Esophagus squamous epithelium (tissue), 5 donors: ENCODE measurements around the gene RIPK1. TPM values are rescaled to one million over a fixed set of nuclear protein-coding genes. Genes with fewer than 3 reads are reported as not detected.
"Not testable (repeated sequence)": the region's sequence is repeated elsewhere in the genome, so short reads cannot be mapped to it uniquely, and the experiment has no call there.

Source experiments
- DNase-seq: peaks from one replicate; lab custom pipeline; 2025; lab: John Stamatoyannopoulos, UW
- H3K27ac ChIP-seq, 4 donors: fragments of 200-600 bp; sonication (generic); one replicate each; pipeline ENCODE4 v1.5.1; 2016 to 2019; ENCODE audit warnings: mild to moderate bottlenecking in 1 of 4
- H3K27me3 ChIP-seq, 4 donors: fragments of 200-600 bp; sonication (generic); 1 replicate in 3 of 4; 2 replicates in 1 of 4; pipeline versions ENCODE4 v1.5.1 to v1.6.0; 2017 to 2021; ENCODE audit warnings: antibody characterized with exemption in 1 of 4
- H3K36me3 ChIP-seq, 3 donors: fragments of 200-600 bp; sonication (generic); one replicate each; pipeline ENCODE4 v1.5.1; 2016 to 2019
- H3K4me1 ChIP-seq, 3 donors: fragments of 200-600 bp; sonication (generic); one replicate each; pipeline ENCODE4 v1.5.1; 2017 to 2019
- H3K4me3 ChIP-seq, 4 donors: fragments of 200-600 bp; sonication (generic); 1 replicate in 3 of 4; 2 replicates in 1 of 4; pipeline ENCODE4 v1.5.1; 2016 to 2019; ENCODE audit warnings: mild to moderate bottlenecking in 2 of 4, moderate library complexity in 1 of 4
- H3K9me3 ChIP-seq, 3 donors: fragments of 200-600 bp; sonication (generic); one replicate each; pipeline ENCODE4 v1.5.1; 2016 to 2019
- POLR2A ChIP-seq, 4 donors: fragments of 450-650 bp; IDR thresholded peaks; one replicate each; pipeline ENCODE4 v1.6.1; 2017; ENCODE audit warnings: antibody characterized with exemption in 4 of 4, mild to moderate bottlenecking in 4 of 4, moderate library complexity in 3 of 4
- WGBS, 2 donors: methylation state at CpG; one replicate each; pipeline ENCODE4 v1.1.5; 2018; 5-methylcytosine and 5-hydroxymethylcytosine counted together
- intact Hi-C: fragments of 100-400 bp; cut with DNase I; formaldehyde crosslinking; loops from one replicate; pipeline ENCODE4 v1.15.0; 2022
- total RNA-seq, 4 donors: library from RNA; depleted of rRNA; stranded (reverse); fragments of >200 nt; gene quantifications; one replicate each; pipeline ENCODE4 v1.1.0, GENCODE V29; 2016
- TF ChIP-seq, protein P1 (sequence below), 6 experiments: fragments of 450-650 bp in 4 of 6; fragments of 200-600 bp in 2 of 6; sonication (generic) in 2 of 6; IDR thresholded peaks; one replicate each; pipeline ENCODE4 v1.5.1; 2016 to 2019; ENCODE audit warnings: antibody characterized with exemption in 6 of 6, mild to moderate bottlenecking in 4 of 6, moderate library complexity in 4 of 6
- donor health status: DM: yes; HTN: yes; CAD: no.

Gene RIPK1
- 10 to 100 TPM; 17.7 to 25.7 (median 20.9) TPM for total RNA-seq

DNA sequence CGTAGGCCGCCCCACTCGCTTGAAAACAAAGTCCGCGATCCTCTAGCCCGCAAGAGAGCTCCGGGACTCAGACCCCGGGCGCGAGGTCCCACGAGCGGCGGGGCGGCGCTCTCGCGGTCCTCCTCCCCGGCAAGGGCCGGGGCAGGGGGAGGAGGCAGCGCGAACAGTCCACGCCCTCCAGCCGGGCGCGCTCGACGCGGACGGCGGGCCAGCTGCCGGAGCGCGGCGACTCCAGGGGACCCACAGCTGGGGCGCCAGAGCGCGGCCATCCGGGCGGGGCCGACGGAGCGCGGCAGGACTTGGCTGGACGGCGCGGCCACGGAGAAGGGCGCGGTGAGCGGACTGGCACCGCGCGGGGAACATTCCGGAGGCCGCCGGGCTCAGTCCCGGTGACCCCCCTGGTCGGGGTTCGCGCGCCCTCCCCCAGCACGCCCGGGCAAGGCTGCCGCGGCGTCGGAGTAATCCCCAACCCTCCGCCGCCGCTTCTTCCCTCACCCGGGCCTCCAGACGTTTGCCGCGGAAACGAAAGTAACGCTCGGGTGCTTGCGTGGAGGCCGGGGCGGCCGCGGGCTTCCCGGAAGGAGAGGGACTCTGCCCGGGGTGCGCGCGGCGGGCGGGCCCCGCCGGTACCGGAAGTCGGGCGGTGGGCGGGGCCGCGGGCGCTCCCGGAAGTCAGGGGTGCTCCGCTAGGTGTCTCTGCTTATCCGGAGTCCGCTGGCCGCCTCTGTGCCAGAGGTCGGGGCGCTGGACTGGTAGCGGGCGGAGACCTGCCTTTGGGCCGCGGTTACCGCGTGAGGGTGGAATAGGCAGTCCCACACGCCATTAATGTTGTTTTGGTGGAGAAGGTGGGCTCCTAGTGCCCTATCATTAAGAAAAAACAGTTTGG lies at the start of gene RIPK1:
RIPK1 (plus strand) TSS at position 166 of the 886 bp plus-strand sequence. CDS start 8,330 bp downstream, outside the sequence.
- Histone ChIP-seq H3K27me3 (no peaks in the 10 kb centered on the region), H3K27ac (peak within 1 kb of the TSS; percentile 96 to 100 (median 100)), H3K4me1 (peaks cover 18 to 69% (median 36%) of the 10 kb centered on the region in 3 donors), H3K36me3 (peaks cover 0 to 20% (median 0%) of the 10 kb centered on the region in 3 donors), H3K9me3 (no peaks in the 10 kb centered on the region), H3K4me3 (peak within 1 kb of the TSS; percentile 71 to 99 (median 96))
- peak; percentile 53 for DNase-seq
- TF ChIP-seq, protein P1, sequence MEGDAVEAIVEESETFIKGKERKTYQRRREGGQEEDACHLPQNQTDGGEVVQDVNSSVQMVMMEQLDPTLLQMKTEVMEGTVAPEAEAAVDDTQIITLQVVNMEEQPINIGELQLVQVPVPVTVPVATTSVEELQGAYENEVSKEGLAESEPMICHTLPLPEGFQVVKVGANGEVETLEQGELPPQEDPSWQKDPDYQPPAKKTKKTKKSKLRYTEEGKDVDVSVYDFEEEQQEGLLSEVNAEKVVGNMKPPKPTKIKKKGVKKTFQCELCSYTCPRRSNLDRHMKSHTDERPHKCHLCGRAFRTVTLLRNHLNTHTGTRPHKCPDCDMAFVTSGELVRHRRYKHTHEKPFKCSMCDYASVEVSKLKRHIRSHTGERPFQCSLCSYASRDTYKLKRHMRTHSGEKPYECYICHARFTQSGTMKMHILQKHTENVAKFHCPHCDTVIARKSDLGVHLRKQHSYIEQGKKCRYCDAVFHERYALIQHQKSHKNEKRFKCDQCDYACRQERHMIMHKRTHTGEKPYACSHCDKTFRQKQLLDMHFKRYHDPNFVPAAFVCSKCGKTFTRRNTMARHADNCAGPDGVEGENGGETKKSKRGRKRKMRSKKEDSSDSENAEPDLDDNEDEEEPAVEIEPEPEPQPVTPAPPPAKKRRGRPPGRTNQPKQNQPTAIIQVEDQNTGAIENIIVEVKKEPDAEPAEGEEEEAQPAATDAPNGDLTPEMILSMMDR (IDR thresholded peaks at IDR 0.05): peak in 3 of 6 experiments; percentile 25 to 61 (median 30)
- TF ChIP-seq POLR2A (IDR thresholded peaks at IDR 0.05): peak in 3 of 4 donors; percentile 32 to 94 (median 89)
- 0% methylated on average over 5 to 12 of the region's 112 CpGs for WGBS, 2 donors
- intact Hi-C loops: no loop called here

DNA sequence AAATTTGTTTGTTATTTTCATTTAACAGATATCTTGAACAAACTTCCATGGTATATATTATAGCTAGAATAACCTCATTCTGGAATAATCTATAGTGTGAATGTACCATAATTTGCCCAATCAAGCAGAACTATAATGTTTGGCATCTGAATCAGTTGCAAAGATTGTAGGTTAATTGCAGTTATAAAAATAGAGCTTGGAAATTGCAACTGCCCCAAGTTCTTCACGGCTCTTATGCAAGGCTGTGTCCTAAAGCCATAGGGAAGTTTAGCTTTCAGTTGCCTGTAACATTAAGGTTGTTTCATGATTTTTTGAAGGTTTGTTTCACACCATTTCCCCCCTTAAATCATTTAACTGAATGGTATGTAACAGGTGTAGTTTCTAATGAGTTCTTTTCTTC lies 49.2 kb upstream of the RIPK1 start:
- H3K4me3 ChIP-seq: no peak overlapping the region
- peaks cover 0 to 67% (median 4%) of the 10 kb centered on the region in 3 donors for H3K36me3 ChIP-seq
- TF ChIP-seq POLR2A (IDR thresholded peaks at IDR 0.05): no peak
- TF ChIP-seq, protein P1 (IDR thresholded peaks at IDR 0.05): no peak
- peaks cover 6 to 27% (median 7%) of the 10 kb centered on the region in 3 donors for H3K4me1 ChIP-seq
- no peak overlapping the region for H3K27ac ChIP-seq
- WGBS, 2 donors: 75 to 85% methylated on average over 1 of the region's 1 CpG
- intact Hi-C loops: no loop called here
- DNase-seq: no peak
- no peaks in the 10 kb centered on the region for H3K27me3 ChIP-seq
- no peaks in the 10 kb centered on the region for H3K9me3 ChIP-seq

DNA sequence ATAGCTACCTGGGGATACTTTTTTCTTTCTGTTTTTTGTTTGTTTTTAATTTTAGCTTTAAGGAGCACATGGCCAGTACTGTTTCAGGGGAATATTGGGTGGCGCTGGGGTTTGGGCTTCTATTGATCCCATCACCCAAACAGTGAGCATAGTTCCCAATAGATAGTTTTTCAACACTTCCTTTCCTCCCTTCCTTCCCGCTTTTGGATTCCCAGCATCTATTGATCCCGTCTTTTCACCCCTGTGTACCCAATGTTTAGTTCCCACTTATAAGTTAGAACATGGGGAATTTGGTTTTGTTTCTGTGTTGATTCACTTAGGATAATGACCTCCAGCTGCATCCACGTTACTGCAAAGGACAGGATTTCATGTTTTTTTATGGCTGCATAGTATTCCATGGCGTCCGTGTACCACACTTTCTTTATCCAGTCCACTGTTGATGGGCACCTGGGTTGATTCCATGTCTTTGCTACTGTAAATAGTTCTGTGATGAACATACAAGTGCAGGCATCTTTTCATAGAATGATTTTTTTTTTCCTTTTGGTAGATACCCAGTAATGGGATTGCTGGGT lies 48.5 kb upstream of the RIPK1 start:
- TF ChIP-seq, protein P1 (IDR thresholded peaks at IDR 0.05): no peak
- TF ChIP-seq POLR2A (IDR thresholded peaks at IDR 0.05): no peak
- Histone ChIP-seq H3K4me1 (peaks cover 13 to 33% (median 14%) of the 10 kb centered on the region in 3 donors), H3K27ac (no peak overlapping the region), H3K9me3 (no peaks in the 10 kb centered on the region), H3K27me3 (no peaks in the 10 kb centered on the region), H3K4me3 (no peak overlapping the region), H3K36me3 (peaks cover 0 to 59% (median 4%) of the 10 kb centered on the region in 3 donors)
- intact Hi-C loops: no loop called here
- DNase-seq: no peak
- 88 to 90% methylated on average over 6 of the region's 6 CpGs for WGBS, 2 donors

DNA sequence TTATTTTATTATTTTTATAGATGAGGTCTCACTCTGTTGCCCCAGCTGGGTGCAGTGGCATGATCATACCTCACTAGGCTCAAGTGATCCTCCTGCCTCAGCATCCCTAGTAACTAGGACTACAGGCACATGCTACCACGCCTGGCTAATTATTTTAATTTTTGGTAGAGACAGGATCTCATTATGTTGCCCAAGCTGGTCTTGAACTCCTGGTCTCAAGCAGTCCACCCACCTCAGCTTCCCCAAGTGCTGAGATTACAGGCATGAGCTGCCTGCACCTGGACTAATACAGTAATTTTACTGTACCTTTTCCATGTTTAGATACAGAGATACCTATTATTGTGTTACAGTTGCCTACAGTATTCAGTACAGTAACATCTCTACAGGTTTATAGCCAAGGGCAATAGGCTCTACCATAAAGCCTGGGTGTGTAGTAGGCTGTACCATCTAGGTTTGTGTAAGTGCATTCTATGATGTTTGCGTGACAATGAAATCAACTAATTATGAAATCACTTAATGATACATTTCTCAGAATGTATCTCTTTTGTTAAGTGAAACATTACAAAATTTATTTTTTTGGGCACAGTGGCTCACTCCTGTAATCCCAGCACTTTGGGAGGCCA lies 47.2 kb upstream of the RIPK1 start:
- H3K4me3 ChIP-seq, intact Hi-C loops, H3K27ac ChIP-seq, H3K27me3 ChIP-seq, DNase-seq, H3K9me3 ChIP-seq: not testable (repeated sequence)
- peaks cover 0 to 47% (median 0%) of the 10 kb centered on the region in 3 donors for H3K36me3 ChIP-seq
- H3K4me1 ChIP-seq: peaks cover 14 to 46% (median 16%) of the 10 kb centered on the region in 3 donors
- WGBS, 2 donors: 73 to 100% methylated on average over 2 of the region's 2 CpGs

DNA sequence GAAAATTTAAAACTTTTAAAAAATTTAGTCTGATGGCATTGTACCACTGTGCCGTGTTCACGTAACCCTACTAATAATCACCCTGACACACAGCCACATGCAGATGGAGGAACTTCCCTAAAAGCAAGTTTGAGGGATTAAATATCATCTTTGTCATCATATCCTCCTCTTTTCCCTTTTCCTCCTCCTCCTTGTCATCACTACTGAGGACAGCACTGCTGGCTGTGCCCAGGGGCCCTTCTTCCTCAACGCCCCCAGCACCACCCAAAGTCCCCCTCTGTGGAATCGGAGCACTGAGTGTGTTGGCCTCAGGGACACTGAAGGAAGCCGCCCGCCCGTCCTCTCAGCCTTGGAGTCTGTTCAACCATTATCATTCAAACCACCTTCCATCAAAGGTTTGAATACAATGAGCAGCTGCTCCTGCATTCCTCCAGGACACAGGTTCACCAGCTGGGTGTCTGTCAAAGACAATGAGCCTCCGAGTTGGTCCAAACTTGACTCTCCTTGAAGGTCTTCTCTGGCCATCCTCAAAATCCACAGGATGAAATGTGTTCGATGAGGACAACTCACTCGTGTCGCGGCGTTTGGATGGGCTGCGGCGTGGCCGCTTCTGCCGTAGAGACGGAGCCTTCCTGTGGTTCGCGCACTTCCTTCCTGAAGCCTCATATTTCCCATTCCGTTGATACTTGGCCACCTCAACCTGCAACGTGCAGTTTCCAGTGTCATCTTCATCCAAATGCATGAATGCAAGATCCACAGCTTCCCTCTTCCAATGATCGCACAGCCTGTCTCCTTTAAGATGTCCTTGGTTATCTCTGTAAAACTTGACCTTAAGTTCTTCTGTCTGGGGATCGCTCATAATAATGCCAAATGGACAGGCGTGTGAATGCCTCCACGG lies 45.3 kb upstream of the RIPK1 start:
- Histone ChIP-seq H3K4me1 (peaks cover 14 to 58% (median 16%) of the 10 kb centered on the region in 3 donors), H3K4me3 (peak overlapping the region; percentile 20 to 63 (median 50)), H3K9me3 (no peaks in the 10 kb centered on the region), H3K27ac (peak overlapping the region; percentile 79 to 95 (median 91)), H3K36me3 (peaks cover 0 to 27% (median 0%) of the 10 kb centered on the region in 3 donors), H3K27me3 (no peaks in the 10 kb centered on the region)
- WGBS, 2 donors: 58 to 64% methylated on average over 23 to 26 of the region's 26 CpGs
- DNase-seq: no peak
- TF ChIP-seq POLR2A (IDR thresholded peaks at IDR 0.05): no peak
- TF ChIP-seq, protein P1 (IDR thresholded peaks at IDR 0.05): no peak
- intact Hi-C loops: no loop called here
